ENCODE results near the gene MTMR1. TPM values are rescaled to one million over a fixed set of nuclear protein-coding genes. Genes with fewer than 3 reads are reported as not detected.
A peak's percentile ranks its signal among the peaks of the same experiment; 100 is the strongest.

Gene MTMR1
- total and polyA plus RNA-seq, 5 donors, result 7.4 to 23.4 (median 21.5) TPM

- Histone ChIP-seq H3K4me1 (ENCODE audit: control insufficient read depth, insufficient read depth, low read length) (no peaks in the 10 kb centered on the region), H3K9me3 (ENCODE audit: control insufficient read depth, low read length) (no peaks in the 10 kb centered on the region), H3K4me3 (ENCODE audit: low read length) (no peak overlapping the region), H3K27me3 (ENCODE audit: control insufficient read depth, insufficient read depth) (no peaks in the 10 kb centered on the region), H3K27ac (ENCODE audit: low read length) (no peak overlapping the region)
- ATAC-seq (no peak), DNase-seq (no peak)
- intact Hi-C loops (cut with DNase I), result no loop called here
- 70% methylated on average over 2 of the region's 2 CpGs for WGBS
These were observed 17.0 kb upstream of the MTMR1 start for GRCh38 chrX:150676221-150676620.

- intact Hi-C loops (cut with DNase I), result loop anchor here in 1 of 4 donors (5.0 to 10.0 kb wide), 2 partner anchors 36 to 556 kb away; no protein-coding TSS in a partner anchor
- peak; percentile 43 to 60 for ATAC-seq
- 45% methylated on average over 7 of the region's 7 CpGs for WGBS
These were observed 12.2 kb upstream of the MTMR1 start for GRCh38 chrX:150680974-150681373.

GRCh38 chrX:150683112-150683511 is 10.1 kb upstream of the MTMR1 start:
- H3K27me3 ChIP-seq (ENCODE audit: control insufficient read depth, insufficient read depth), result no peaks in the 10 kb centered on the region
- no peak for DNase-seq
- H3K9me3 ChIP-seq (ENCODE audit: control insufficient read depth, low read length), result no peaks in the 10 kb centered on the region
- 67% methylated on average over 3 of the region's 3 CpGs for WGBS
- no peaks in the 10 kb centered on the region for H3K4me1 ChIP-seq (ENCODE audit: control insufficient read depth, insufficient read depth, low read length)
- intact Hi-C loops (cut with DNase I), result loop anchor here in 1 of 4 donors (5.0 to 10.0 kb wide), 2 partner anchors 34 to 558 kb away; no protein-coding TSS in a partner anchor
- H3K4me3 ChIP-seq (ENCODE audit: low read length), result no peak overlapping the region
- ATAC-seq, result no peak
- no peak overlapping the region for H3K27ac ChIP-seq (ENCODE audit: low read length)

More at GRCh38 chrX:150680974-150681373, 12.2 kb upstream of the MTMR1 start:
- Histone ChIP-seq H3K27ac (ENCODE audit: low read length) (no peak overlapping the region), H3K27me3 (ENCODE audit: control insufficient read depth, insufficient read depth) (no peaks in the 10 kb centered on the region), H3K4me1 (ENCODE audit: control insufficient read depth, insufficient read depth, low read length) (no peaks in the 10 kb centered on the region), H3K4me3 (ENCODE audit: low read length) (no peak overlapping the region), H3K9me3 (ENCODE audit: control insufficient read depth, low read length) (no peaks in the 10 kb centered on the region)
- peak in 1 of 3 donors; percentile 27 for DNase-seq

GRCh38 chrX:150683536-150684146 is 9.6 kb upstream of the MTMR1 start:
- H3K9me3 ChIP-seq (ENCODE audit: control insufficient read depth, low read length), result no peaks in the 10 kb centered on the region
- no peak overlapping the region for H3K27ac ChIP-seq (ENCODE audit: low read length)
- H3K4me3 ChIP-seq (ENCODE audit: low read length), result no peak overlapping the region
- ATAC-seq (no peak), DNase-seq (no peak)
- intact Hi-C loops (cut with DNase I), result loop anchor here in 1 of 4 donors (5.0 to 10.0 kb wide), 2 partner anchors 34 to 559 kb away; no protein-coding TSS in a partner anchor
- no peaks in the 10 kb centered on the region for H3K4me1 ChIP-seq (ENCODE audit: control insufficient read depth, insufficient read depth, low read length)
- WGBS, result 61% methylated on average over 7 of the region's 7 CpGs
- H3K27me3 ChIP-seq (ENCODE audit: control insufficient read depth, insufficient read depth), result no peaks in the 10 kb centered on the region

- H3K27ac ChIP-seq (ENCODE audit: low read length), result no peak overlapping the region
- ATAC-seq, result no peak
- intact Hi-C loops (cut with DNase I), result loop anchor here in 1 of 4 donors (10.0 kb wide), 1 partner anchor 564 kb away; no protein-coding TSS in a partner anchor
These were observed 4.2 kb upstream of the MTMR1 start for GRCh38 chrX:150688911-150689451.

GRCh38 chrX:150690126-150690525 is 3.1 kb upstream of the MTMR1 start:
- Histone ChIP-seq H3K9me3 (ENCODE audit: control insufficient read depth, low read length) (no peaks in the 10 kb centered on the region), H3K4me3 (ENCODE audit: low read length) (no peak overlapping the region), H3K4me1 (ENCODE audit: control insufficient read depth, insufficient read depth, low read length) (no peaks in the 10 kb centered on the region), H3K27me3 (ENCODE audit: control insufficient read depth, insufficient read depth) (no peaks in the 10 kb centered on the region), H3K27ac (ENCODE audit: low read length) (no peak overlapping the region)
- intact Hi-C loops (cut with DNase I), result no loop called here
- peak in 1 of 3 donors; percentile 15 for DNase-seq
- ATAC-seq, result no peak

More at GRCh38 chrX:150688911-150689451, 4.2 kb upstream of the MTMR1 start:
- Histone ChIP-seq H3K4me3 (ENCODE audit: low read length) (no peak overlapping the region), H3K9me3 (ENCODE audit: control insufficient read depth, low read length) (no peaks in the 10 kb centered on the region), H3K4me1 (ENCODE audit: control insufficient read depth, insufficient read depth, low read length) (no peaks in the 10 kb centered on the region), H3K27me3 (ENCODE audit: control insufficient read depth, insufficient read depth) (no peaks in the 10 kb centered on the region)
- 60% methylated on average over 5 of the region's 5 CpGs for WGBS
- no peak for DNase-seq

- no peaks in the 10 kb centered on the region for H3K9me3 ChIP-seq (ENCODE audit: control insufficient read depth, low read length)
- 46% methylated on average over 5 of the region's 5 CpGs for WGBS
- no peak overlapping the region for H3K27ac ChIP-seq (ENCODE audit: low read length)
- H3K4me1 ChIP-seq (ENCODE audit: control insufficient read depth, insufficient read depth, low read length), result no peaks in the 10 kb centered on the region
- ATAC-seq, result no peak
- DNase-seq, result no peak
- H3K4me3 ChIP-seq (ENCODE audit: low read length), result peak overlapping the region; percentile 96
- intact Hi-C loops (cut with DNase I), result no loop called here
- H3K27me3 ChIP-seq (ENCODE audit: control insufficient read depth, insufficient read depth), result no peaks in the 10 kb centered on the region
These were observed 900 bp upstream of the MTMR1 start for GRCh38 chrX:150692296-150692695.

- WGBS, result 2% methylated on average over 37 of the region's 42 CpGs
- intact Hi-C loops (cut with DNase I), result no loop called here
- no peaks in the 10 kb centered on the region for H3K9me3 ChIP-seq (ENCODE audit: control insufficient read depth, low read length)
- peak overlapping the region; percentile 96 for H3K4me3 ChIP-seq (ENCODE audit: low read length)
- DNase-seq (peak; percentile 35 to 78 (median 68)), ATAC-seq (peak; percentile 55 to 57)
- H3K27ac ChIP-seq (ENCODE audit: low read length), result peak overlapping the region; percentile 83
- H3K4me1 ChIP-seq (ENCODE audit: control insufficient read depth, insufficient read depth, low read length), result no peaks in the 10 kb centered on the region
- no peaks in the 10 kb centered on the region for H3K27me3 ChIP-seq (ENCODE audit: control insufficient read depth, insufficient read depth)
These were observed 754 bp downstream of the MTMR1 start for GRCh38 chrX:150693725-150694574.

- ATAC-seq (peak; percentile 13 to 26), DNase-seq (no peak)
- H3K9me3 ChIP-seq (ENCODE audit: control insufficient read depth, low read length), result no peaks in the 10 kb centered on the region
- no peak overlapping the region for H3K4me3 ChIP-seq (ENCODE audit: low read length)
- WGBS, result 70% methylated on average over 8 of the region's 8 CpGs
- H3K27me3 ChIP-seq (ENCODE audit: control insufficient read depth, insufficient read depth), result no peaks in the 10 kb centered on the region
- intact Hi-C loops (cut with DNase I), result no loop called here
- H3K27ac ChIP-seq (ENCODE audit: low read length), result no peak overlapping the region
- H3K4me1 ChIP-seq (ENCODE audit: control insufficient read depth, insufficient read depth, low read length), result no peaks in the 10 kb centered on the region
These were observed 1.7 kb downstream of the MTMR1 start for GRCh38 chrX:150694738-150695410.

- no peak for DNase-seq
- no peaks in the 10 kb centered on the region for H3K27me3 ChIP-seq (ENCODE audit: control insufficient read depth, insufficient read depth)
- ATAC-seq, result peak in 1 of 2 donors; percentile 23
- no peaks in the 10 kb centered on the region for H3K4me1 ChIP-seq (ENCODE audit: control insufficient read depth, insufficient read depth, low read length)
- WGBS, result 77% methylated on average over 1 of the region's 1 CpG
- H3K27ac ChIP-seq (ENCODE audit: low read length), result no peak overlapping the region
- H3K4me3 ChIP-seq (ENCODE audit: low read length), result no peak overlapping the region
- intact Hi-C loops (cut with DNase I), result no loop called here
- no peaks in the 10 kb centered on the region for H3K9me3 ChIP-seq (ENCODE audit: control insufficient read depth, low read length)
These were observed 3.1 kb downstream of the MTMR1 start for GRCh38 chrX:150696331-150696730.
